PC-3 (cell line): ENCODE measurements around the gene TP53AIP1.

Experiments used
- EZH2 ChIP-seq: fragments of 300-600 bp; sonication (generic); IDR thresholded peaks from one replicate; pipeline ENCODE4 v1.6.1; 2017; ENCODE audit warnings: antibody characterized with exemption, mild to moderate bottlenecking, low read length; ENCODE audit not compliant: unreplicated experiment
- EZH2phosphoT487 ChIP-seq: fragments of 300-600 bp; sonication (generic); IDR thresholded peaks from 2 replicates; pipeline ENCODE4 v1.6.1; 2018; ENCODE audit warnings: mild to moderate bottlenecking, antibody characterized with exemption, low read length, borderline replicate concordance
- TF ChIP-seq, protein P1 (sequence below): fragments of 300-600 bp; sonication (generic); conservative IDR thresholded peaks from 2 replicates; pipeline ENCODE4 v1.5.1; 2017; ENCODE audit warnings: antibody characterized with exemption, low read depth, mild to moderate bottlenecking, low read length

DNA sequence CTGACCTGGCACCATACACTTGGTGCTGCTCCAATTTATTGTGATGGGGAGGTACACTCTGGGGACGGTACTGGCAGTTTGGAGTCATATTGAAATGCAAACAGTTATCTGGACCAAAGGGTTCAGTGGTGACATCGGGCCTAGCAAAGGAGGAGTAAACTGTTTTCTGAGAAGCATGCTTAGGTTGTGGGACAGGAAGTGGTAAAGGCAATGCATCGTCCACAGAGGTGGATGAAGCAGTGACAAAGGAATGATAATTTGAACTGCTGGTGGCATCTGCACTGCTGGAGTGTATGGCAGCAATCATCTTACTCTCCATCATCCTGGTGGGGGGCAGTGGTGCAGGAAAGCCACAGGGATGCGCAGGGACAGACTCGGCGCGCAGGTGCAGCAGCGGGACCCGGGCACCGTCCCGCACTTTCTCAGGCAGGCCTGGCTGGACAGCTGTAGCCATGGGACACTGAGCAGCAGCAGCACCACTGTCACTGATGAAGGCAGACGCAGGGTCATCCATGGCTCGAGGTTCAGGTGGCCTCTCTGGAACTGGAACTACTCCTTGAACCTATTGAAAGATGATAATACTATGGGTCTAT lies 28.0 kb upstream of the TP53AIP1 start:
- TF ChIP-seq, protein P1, sequence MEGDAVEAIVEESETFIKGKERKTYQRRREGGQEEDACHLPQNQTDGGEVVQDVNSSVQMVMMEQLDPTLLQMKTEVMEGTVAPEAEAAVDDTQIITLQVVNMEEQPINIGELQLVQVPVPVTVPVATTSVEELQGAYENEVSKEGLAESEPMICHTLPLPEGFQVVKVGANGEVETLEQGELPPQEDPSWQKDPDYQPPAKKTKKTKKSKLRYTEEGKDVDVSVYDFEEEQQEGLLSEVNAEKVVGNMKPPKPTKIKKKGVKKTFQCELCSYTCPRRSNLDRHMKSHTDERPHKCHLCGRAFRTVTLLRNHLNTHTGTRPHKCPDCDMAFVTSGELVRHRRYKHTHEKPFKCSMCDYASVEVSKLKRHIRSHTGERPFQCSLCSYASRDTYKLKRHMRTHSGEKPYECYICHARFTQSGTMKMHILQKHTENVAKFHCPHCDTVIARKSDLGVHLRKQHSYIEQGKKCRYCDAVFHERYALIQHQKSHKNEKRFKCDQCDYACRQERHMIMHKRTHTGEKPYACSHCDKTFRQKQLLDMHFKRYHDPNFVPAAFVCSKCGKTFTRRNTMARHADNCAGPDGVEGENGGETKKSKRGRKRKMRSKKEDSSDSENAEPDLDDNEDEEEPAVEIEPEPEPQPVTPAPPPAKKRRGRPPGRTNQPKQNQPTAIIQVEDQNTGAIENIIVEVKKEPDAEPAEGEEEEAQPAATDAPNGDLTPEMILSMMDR = no peak
- TF ChIP-seq EZH2 = no peak
- TF ChIP-seq EZH2phosphoT487 = no peak
